Left renal cortex interstitium (tissue), 4 donors: ENCODE results near the gene LYSET. TPM values are rescaled to one million over a fixed set of nuclear protein-coding genes. Genes with fewer than 3 reads are reported as not detected.
"Not testable (repeated sequence)": the region's sequence is repeated elsewhere in the genome, so short reads cannot be mapped to it uniquely, and the experiment has no call there.

Experiments
- DNase-seq, 4 donors: peaks; one replicate each; pipeline ENCODE4 v3.0.0-alpha.2; 2013; ENCODE audit warnings: low read depth in 4 of 4, low spot score in 2 of 4, missing footprints in 1 of 4
- polyA plus RNA-seq, 4 donors: library from polyadenylated mRNA; unstranded; fragments of 120-200 nt; gene quantifications; one replicate each; pipeline ENCODE4 v1.2.1, GENCODE V29; 2013; ENCODE audit not compliant: insufficient read length in 4 of 4

LYSET gene
- polyA plus RNA-seq, 4 donors = 34.2 to 42.5 (median 39.4) TPM

DNA sequence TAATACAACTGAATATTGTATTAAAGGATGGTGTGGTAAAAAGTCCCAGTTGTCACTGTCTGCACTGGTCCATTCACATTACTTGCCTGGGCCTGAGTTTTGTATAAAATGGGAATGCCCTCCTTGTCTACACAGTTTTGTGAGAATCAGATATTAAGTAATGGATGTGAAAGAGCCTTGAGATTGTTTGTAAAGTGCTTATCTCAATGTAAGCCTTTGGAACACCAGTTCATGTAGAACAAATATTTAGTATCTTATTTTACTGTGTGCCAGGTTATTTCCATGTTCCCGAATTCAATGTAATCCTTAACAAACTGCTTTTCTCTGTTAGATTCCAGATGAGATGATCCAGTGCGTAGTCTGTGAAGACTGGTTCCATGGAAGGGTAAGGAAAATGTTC, 29.5 kb downstream of the LYSET start:
- DNase-seq = no peak

GRCh38 chr14:93219103-93219726, 34.1 kb downstream of the LYSET start:
- DNase-seq = peak in 1 of 4 donors; percentile 19

DNA sequence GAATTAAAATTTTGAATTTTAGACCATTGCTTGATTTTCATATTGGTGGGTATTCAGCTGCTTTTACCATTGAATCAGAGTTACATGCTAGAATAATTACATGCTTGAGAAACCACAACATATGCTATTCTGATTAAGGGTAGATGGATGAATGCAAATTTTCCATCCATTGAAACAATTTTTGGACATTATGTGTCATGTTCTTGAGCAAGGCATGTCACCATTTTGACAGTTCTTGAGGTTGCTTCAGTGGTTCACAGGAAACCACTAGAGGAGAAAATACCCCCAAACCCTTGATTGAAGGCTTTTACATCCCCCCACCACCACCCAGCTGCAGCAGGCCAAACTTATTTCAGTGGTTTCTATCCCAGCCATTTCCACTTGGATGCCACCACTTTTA, 35.4 kb downstream of the LYSET start:
- DNase-seq = no peak

GRCh38 chr14:93223565-93223964, 38.4 kb downstream of the LYSET start:
- DNase-seq = no peak

DNA sequence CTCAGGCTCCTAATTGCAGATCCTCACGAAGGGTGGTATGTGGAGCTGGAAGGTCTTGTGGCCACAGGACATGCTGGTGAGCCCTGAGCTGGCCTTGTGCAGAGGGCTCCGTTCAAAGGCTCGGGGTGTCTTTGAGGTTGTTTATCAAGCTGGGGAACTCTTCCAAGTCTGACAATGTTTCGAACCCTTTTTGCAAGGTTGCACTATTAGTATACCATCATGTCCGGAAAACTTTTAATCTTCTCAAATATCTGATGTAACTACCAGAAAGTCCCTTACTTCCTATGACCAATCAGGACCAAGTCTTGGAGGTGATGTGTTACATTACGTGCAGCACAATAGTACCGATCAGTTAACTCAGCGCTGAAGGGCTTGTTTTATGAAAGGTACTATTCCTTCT, 43.4 kb downstream of the LYSET start:
- DNase-seq = no peak

GRCh38 chr14:93230539-93230938, 45.4 kb downstream of the LYSET start:
- DNase-seq = no peak

- peak in 1 of 4 donors; percentile 10 for DNase-seq
These were observed 46.2 kb downstream of the LYSET start for GRCh38 chr14:93231129-93231979.

- DNase-seq = no peak
These were observed 47.0 kb downstream of the LYSET start for GRCh38 chr14:93232159-93232558.

GRCh38 chr14:93233078-93233477, 48.0 kb downstream of the LYSET start:
- DNase-seq = not testable (repeated sequence)

DNA sequence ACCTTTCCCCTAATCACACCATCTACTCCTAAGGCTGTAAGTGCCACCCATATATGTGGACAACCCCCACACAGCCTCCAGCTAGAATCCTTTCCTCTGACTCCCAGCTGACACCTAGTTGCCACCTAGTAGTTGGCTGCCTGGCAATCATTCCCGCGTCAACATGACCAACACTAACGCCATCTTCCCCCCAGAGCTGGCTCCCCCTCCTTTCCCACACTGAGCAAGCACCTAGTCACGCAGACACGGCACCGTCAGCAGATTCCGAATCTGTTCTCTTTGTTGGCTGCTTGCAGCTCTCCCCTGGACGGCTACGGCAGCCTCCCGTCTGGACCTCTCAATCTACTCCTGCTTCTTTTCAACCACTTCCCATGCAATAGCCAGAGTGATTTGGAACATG, 49.7 kb downstream of the LYSET start:
- no peak for DNase-seq

Other genes with a start within 250 kb of the LYSET start
- gene ITPK1, start 69.4 kb upstream of the LYSET start, polyA plus RNA-seq = 10 to 100 TPM; 26.9 to 36.1 (median 34.2) TPM
- gene MOAP1, start 420 bp upstream of the LYSET start, polyA plus RNA-seq = 10 to 100 TPM; 37.2 to 46.0 (median 43.7) TPM
- 10 to 100 TPM; 17.5 to 20.9 (median 19.6) TPM for gene GON7, start 21.7 kb downstream of the LYSET start, polyA plus RNA-seq
- gene UBR7, start 21.9 kb downstream of the LYSET start, polyA plus RNA-seq = 10 to 100 TPM; 35.4 to 43.1 (median 36.6) TPM
- 10 to 100 TPM; 42.6 to 59.2 (median 49.0) TPM for gene BTBD7, start 147.7 kb downstream of the LYSET start, polyA plus RNA-seq
- 1 to 10 TPM in 1 of 4 donors, under 1 TPM in 3; 0.33 to 1.3 (median 0.42) TPM for gene COX8C, start 161.9 kb downstream of the LYSET start, polyA plus RNA-seq
- 1 to 10 TPM in 2 of 4 donors, under 1 TPM in 2; 0.75 to 1.5 (median 1.1) TPM for gene UNC79, start 245.6 kb downstream of the LYSET start, polyA plus RNA-seq